Measurements from ENCODE around the gene CTBP1.
A peak's percentile ranks its signal among the peaks of the same experiment; 100 is the strongest.

The CTBP1 gene

DNA sequence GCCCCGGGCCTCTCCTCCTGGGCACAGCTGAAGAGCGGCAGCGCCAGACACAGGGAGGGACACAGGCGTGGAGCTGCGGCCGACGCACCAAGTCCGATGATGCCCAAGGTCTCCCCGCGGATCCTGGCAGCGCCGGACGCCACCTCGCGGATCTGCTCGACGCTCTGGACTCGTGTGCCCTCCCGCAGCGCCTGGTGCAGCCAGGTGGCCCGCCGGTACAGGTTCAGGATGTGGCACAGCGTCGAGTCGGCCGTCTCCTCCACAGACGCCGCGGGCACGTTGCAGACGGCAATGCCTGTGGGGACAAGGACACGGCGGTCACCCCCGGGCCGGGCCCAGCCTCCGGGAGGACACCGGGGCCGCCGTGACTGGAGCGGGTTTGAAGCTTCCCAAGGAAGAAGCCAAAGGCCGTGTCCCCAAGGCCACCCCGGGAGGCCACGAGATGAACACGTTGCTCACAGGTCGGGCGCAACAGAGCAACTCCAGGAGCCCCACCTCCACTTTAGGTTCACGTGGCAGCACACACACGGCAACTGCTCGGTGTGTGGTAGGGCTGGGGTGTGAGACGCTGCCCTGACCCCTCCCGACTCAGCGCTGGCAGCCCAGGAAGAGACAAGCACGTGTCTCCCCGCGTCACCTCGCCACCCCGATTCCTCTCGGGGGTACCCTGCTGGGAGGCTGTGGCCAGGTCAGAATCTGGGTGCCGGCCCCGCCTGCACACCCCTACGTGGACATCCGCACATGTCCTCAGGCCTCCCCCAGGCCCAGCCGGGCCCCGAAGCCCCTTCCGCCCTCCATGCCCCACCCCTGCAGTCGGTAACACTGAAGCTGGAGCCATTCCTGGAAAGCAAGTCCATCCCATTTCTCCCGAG, 23.4 kb downstream of the CTBP1 start:
- DNase-seq (ENCODE audit: extremely low read depth in 1 of 2, low read depth in 1 of 2) = no peak

DNA sequence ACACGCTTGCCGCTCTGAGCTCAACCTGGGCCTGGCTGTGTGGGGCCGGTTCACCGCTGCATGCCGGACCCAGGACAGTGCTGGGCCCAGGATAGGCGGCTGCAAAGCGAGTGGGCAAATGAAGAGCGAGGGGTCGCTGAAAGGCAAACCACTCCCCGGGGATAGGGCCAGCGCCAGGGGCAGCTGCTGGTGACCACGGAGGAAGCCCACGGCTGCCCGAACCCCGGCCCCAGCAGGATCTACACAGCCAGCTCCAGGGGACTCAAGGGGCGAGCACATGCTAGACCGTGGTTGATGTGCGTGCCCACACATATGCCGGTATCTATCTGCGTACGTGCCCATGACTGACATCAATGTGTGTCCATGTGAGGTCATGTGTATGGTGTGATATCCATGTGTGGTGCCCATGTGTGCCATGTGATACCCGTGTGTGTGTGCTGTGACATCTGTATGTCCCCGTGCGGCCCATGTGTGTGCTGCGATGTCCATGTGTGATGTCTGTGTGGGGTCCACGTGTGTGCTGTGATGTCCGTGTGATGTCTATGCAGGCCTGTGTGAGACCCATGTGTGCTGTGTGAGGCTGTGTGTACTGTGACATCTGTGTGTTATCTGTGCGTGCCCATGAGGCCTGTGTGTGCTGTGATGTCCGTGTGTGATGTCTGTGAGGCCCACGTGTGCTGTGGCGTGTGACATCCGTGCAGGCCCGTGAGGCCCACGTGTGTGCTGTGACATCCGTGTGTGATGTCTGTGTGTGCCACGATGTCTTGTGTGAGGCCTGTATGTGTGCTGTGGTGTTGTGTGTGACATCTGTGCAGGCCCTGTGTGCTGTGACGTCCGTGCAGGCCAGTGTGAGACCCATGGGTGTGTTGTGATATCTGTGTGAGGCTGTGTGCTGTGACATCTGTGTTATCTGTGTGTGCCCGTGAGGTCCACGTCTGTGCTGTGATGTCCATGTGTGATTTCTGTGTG, 24.8 kb downstream of the CTBP1 start:
- no peak for DNase-seq (ENCODE audit: extremely low read depth in 1 of 2, low read depth in 1 of 2)

DNA sequence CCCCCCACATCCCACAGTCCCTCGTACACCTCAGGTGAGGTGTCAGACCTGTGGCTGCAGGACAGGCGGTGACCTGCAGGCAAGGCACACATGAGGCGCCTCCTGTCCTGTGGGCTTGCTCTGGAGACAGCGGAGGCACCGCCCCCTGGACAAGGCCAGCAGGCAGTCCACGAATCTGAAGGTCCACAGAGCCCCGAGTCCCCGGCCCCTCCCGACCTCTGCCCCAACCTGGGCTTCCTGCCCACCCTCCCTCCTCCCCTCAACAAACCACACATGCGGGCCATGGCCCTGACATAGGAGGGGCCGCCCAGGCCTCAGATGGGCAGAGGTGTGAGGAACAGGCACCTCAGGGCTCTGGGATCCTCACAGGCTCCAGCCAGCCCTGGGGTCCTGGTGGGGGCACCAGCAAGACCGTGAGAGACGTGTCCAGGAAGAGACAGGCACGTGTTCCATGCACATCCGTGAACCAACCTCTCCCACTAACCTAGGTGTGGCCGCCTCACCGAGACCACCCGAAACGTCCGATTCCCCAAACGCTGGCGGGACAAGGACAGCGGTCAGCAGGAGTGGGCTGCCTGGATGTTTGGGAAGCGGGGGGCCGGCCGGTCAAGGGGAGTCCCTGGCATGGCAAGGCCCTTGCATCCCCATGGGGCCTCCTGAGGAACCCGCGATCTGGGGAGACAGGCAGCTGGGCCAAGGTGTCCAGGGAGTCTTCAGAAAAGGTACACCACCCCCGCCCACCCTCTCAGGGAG, 25.8 kb downstream of the CTBP1 start:
- no peak for DNase-seq (ENCODE audit: extremely low read depth in 1 of 2, low read depth in 1 of 2)

DNA sequence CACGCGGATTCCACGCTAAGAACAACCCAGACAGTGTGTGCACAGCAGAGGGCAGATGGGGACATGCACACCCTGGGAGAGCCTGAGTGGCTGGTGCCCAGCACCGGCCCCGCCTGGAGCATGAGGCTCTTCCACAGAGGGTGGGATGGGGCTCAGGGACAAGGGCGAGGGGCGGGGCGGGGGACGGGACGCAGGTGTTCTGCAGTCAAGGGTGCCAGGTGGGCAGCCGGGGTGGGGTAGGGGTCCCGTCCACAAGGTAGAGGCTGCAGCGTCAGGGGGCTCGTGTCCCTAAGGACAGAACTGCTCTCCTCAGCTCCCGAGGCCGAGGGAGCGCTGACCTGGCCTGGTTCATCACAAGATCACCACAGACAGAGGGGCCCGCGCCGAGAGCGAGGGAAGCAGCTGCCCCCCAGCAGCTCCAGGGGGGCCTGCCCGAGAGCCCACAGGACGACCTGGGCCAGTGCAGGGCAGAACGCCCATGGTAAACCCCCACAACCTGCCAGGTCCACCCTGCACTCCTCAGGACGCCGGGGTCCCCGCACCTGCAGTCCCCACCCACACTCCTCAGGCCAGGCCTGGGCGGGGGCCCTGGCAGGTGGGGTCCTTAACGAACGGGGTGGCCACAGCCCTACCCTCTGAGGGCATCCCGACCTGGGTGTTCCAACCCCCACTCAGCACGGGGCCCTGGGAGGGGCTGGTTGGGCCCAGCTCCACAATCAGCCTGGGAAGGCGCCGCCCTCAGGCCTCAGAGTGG, 26.7 kb downstream of the CTBP1 start:
- no peak for DNase-seq (ENCODE audit: extremely low read depth in 1 of 2, low read depth in 1 of 2)

DNA sequence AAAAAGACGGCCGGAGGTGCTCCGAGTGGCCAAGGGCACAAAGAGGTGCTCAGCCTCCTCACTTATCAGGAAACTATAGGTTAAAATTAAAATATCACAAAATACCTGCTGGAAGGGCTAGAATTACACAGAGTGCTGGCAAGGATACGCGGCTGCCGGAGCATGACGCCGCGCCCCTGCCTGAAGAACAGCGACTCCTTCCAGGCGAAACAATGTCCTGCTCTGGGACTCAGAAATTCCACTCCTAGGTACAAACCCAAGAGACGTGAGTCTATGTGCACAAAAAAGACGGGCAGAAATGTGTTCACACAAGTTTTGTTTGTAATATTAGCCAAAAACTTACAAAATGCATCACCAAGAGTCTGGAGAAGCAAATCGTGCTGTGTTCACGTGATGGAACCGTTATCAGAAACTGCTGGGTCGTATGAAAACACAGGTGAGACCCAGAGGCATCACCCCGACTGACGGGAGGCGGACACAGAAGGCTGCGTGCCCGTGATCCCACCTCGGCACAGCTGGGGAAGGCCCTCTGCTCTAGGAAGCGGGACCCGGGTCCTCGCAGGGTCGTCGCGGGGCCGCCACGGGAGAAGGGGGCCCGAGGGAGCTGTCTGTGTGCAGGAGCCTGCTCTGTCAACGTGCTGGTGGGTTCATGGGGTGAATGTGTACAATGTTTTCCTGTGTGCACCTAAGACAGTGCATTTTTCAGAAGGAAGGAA, 27.6 kb downstream of the CTBP1 start:
- no peak for DNase-seq (ENCODE audit: extremely low read depth in 1 of 2, low read depth in 1 of 2)

DNA sequence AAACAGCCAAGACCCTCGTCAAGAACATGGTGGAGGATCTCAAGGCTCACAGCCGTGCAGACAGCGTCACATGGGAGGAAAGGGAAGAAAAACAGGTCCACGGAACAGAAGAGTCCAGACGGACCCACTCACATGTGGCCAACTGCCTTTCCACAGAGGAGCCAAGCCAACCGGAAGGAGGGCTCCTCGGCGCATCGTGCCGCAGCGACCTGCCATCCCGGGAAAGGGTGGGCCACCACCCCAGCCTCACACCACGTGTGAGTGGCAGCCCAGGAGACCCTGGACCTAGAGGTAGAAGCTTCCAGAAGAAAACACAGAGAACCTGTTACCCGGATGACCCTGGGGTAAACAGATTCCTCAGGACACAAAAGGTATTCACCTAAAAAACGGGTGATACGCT, 28.4 kb downstream of the CTBP1 start:
- no peak for DNase-seq (ENCODE audit: extremely low read depth in 1 of 2, low read depth in 1 of 2)

DNA sequence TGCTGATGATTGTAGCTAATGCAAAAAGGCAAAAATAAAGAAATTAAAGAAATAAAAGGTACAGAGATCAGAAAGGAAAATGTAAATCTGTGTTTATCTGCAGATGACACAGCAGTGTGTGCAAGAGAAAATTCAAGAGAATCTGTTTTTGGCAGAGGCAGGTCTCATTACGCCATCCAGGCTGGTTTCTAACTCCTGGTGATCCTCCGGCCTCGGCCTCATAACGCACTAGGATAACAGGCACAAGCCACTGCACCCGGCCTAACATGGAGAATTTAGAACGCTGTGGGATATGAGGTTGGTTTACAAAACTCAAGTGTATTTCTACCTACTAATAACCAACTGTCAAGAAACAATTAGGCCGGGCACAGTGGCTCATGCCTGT, 29.4 kb downstream of the CTBP1 start:
- DNase-seq (ENCODE audit: extremely low read depth in 1 of 2, low read depth in 1 of 2) = no peak

DNA sequence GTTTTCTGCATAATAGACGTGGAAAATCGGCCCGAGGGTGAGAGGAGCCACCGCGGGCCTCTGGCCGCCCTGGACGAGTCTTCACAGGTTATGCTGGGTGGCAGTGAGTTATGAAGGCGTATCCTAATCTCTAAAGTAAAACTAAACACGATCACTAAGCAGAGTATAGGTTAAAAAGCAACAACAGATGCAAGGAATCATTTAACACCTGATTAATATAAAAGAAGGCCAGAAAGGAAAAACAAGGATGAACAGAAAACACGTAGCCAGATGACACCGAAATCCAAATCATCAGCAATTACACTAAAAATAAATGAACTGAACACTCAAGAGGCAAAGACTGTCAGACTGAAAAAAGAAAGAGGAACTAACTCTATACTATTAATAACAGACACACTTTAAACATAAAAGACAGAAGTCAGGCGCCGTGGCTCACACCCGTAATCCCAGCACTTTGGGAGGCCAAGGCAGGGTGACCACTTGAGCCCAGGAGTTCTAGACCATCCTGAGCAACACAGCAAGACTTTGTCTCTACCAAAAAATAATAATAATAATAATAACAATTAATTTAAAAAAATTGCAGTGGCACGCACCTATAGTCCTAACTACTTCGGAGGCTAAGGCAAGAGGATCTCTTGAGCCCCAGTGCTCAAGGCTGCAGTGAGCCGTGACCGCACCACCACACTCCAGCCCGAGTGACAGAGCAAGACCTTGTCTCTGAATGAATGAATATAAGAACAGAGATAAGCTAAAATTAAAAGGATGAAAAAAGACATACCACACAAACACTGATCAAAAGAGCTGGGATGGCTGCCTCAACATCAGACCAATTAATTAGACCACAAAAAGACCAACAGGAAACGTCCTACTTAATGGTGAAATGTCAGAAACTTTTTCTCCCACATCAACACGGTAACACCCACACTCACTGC, 30.0 kb downstream of the CTBP1 start:
- no peak for DNase-seq (ENCODE audit: extremely low read depth in 1 of 2, low read depth in 1 of 2)

DNA sequence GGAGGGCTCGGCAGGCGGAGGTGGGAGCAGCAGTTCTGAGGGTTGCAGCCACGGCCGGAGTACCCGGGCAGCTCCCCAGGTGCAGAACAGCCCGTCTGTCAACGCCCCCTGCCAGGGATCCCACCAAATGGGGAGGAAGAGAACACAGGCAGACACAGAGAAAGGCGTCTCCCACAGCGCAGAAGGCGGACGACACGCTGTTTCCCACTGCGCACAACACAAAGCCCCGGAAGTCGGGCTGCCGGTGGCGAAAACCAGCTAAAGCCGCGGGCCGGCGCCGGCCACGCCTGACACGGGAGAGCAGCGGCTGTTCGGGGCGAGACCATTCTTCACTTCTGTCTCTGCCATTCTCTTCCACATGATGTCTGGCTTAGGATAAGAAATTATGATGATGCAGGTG, 31.6 kb downstream of the CTBP1 start:
- DNase-seq (ENCODE audit: extremely low read depth in 1 of 2, low read depth in 1 of 2) = no peak

DNA sequence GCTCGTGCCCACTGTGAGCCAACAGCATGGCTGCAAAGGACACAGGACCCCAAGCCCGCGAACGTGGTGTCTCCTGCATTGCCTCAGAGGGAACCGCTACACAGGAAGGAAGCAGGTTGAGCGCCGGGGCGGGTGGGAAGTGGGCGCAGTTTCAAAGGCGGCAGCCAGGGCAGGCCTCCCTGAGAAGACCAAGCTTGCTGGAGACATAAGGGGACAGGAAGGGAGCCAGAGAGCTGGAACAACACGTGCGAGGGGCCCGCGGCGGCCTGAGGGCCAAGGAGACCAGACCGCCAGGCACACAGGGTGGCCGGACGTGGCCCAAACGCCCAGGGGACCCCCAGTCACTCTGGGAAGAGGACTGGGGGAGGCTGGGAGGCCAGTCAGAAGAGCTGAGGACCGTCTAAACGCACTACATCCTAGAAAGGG, 32.0 kb downstream of the CTBP1 start:
- DNase-seq (ENCODE audit: extremely low read depth in 1 of 2, low read depth in 1 of 2) = peak; percentile 40 to 48

DNA sequence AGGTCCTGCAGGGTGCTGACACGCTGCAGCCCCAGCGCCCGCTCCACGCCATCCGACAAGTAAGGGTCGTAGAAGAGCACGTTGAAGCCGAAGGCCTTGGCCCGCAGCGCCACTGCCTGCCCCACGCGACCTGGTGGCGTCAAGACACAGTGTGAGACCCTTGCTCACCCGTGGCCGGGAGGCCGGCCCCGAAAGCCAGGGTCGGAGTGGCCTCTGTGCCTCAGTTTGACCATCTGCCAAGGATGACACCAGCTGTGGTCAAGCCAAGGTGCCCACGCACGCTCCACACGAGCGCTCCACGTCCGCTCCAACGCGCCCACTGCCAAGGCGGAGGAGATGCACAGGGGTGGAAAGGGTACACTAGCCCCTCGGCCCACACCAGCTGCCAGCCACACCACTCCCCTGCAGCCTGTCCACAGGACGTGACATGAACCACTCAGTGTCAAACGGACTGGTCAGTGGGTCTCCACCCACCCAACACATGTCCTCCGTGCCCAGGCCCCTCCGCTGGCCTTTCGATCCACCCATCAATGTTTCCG, 32.8 kb downstream of the CTBP1 start:
- no peak for DNase-seq (ENCODE audit: extremely low read depth in 1 of 2, low read depth in 1 of 2)

DNA sequence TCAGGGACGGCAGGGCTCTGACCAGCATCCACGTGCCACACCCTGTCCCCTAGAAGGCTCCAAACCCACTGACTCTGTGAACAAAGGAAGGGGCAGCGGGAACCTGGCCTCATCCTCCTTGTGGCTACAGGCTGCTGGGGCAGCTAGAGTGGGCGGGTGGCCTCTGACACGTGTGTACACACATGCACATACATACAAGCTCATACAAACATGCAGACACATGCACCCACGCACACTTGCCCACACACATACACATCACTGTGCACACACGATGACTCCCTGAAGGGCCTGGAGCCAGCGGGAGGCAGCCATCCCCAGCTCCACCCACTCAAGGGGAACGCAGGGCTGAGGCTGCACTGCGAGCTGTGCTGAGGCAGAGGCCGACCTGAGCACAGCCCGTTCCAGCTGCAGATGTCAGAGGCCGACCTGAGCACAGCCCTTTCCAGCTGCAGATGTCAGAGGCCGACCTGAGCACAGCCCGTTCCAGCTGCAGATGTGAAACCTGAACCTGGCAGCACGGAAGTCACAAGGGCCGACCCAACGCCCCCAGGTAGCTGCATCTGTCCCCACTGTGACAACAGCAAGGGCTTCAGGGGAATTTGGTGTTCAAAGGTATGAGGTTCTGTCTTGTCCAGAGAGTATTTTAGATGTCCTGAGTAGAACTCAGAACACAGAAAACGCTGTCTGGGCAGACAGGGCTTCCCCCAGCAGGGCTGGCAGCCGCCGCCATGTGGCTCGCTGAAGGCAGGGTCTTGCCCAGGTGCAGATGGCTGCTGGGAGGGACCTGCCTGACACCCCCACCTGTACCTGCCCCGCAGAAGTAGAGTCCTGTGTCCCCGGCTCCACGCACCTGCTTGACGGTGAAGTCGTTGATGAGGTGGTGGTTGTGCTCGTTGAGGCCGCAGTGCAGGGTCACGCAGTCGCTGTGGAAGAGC, 33.5 kb downstream of the CTBP1 start:
- DNase-seq (ENCODE audit: extremely low read depth in 1 of 2, low read depth in 1 of 2) = no peak

DNA sequence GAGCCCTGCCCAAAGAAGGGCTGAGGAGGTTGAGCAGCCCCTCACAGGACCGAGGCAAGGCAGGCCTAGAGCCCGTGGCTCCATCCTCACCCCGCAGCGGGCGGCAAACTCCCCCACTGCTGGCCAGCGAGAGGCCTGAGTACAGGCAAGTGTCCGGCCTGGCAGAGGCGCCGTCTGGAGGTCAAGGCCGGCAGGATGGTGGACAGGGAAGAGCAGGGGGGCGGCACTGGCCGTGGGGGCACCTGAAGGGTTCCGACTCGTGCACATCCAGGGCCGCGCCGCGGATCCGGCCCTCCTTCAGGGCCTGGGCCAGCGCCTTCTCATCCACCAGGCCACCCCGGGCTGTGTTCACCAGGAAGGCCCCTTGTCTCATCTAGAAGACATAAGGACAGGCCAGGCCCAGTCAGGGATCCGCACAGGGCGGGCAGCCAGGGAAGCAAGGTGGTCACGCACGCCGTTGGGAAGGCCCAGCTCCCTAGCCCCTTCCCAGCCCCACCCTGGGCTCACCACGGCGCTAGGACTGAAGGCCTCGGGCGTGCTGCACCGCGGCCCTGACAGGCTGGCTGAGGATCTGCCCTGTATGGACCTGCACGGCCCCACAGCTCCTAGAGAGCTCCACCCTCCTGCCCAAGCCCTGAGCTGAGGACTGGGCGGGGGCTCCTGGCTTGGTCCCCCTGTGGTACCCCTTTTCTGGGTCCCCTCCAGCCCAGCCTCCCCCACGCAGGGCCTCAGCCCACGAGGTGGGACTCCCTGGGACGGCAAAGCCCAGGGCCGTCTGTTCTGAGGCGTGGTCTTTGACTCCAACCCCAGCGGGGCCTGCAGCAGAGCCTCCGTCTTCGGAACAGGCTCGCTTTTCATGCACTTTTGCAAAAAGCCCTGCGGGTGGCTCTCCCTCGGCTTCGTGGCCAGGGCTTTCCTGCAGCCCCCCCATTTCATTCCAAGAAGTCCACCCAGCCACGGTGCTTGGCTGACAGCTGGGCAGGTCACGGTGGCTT, 34.5 kb downstream of the CTBP1 start:
- DNase-seq (ENCODE audit: extremely low read depth in 1 of 2, low read depth in 1 of 2) = no peak

DNA sequence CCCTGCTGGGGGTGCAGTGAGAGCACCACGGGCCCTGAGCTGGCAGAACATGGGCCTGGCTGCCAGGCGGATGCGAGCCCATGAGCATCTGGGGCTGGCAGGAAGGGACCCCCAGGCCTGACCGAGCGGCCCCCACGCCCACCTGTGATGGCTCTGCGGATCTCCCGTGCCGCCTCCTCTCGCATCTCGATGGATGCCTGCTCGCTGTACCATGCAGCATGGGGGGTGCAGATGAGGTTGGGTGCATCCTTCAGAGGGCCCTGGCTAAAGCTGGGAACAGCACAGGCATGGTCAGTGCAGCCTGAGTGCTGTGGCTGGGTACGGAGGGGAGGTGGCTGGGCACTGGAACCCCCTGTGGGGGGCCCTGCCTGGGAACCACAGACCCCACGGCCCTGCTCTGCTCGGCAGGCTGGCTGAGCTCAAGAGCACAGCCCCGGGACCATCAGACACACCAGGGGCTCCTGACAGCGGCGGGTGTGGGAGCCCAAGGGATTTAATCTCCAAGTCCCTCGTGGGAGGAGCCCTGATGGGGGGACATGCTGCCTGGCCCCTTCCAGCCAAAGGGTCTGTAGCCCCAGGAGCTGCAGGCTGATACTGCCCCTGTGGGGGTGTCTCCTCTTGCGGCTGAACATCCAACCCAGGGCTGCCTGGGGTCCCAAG, 35.5 kb downstream of the CTBP1 start:
- DNase-seq (ENCODE audit: extremely low read depth in 1 of 2, low read depth in 1 of 2) = no peak

DNA sequence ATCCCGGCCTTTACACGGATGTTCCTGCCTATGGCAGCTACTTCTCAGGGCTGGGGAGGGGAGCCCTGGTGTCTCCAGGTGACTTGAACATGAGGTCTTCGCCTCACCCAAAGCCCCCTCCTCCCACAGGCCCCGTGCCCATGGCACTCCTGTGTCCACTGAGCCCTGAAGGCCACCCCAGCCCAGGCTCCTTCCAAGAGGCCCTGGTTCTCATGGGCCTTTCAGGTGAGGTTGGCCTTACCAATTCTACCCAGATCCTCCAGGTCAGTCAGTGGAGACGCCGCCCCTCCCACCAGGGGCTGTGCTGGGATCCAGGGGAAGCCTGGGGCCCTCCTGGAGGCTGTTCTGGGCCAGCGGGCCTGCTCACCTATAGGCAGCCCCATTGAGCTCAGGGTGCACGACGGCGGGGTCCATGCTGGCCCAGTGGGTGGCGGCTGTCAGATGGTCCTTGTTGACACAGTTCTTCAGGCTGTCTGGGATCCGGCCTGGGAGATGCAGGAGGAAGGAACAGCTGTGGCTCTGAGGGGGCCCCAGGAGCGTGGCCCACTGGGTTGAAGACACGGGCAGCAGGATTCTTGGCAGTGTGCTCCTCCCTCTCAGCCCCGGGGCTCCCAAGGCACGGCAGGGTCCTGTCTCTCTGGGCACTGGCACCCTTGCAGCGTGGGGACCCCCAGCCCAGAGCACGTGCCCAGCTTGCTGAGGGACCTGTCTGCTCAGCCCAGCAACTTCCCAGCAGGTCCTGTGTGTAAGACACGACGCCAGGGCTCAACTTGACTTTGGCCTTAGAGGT, 36.2 kb downstream of the CTBP1 start:
- no peak for DNase-seq (ENCODE audit: extremely low read depth in 1 of 2, low read depth in 1 of 2)

All from stimulated activated CD8-positive, alpha-beta memory T cell treated with anti-CD3 and anti-CD28 coated beads, Interleukin-7, amount 100 ng/mL, for 48 hours (primary cell).